Fibroblast of skin of back (primary cell): ENCODE data around the gene ITGAV. TPM values are rescaled to one million over a fixed set of nuclear protein-coding genes. Genes with fewer than 3 reads are reported as not detected.
"Not testable (repeated sequence)": the region's sequence is repeated elsewhere in the genome, so short reads cannot be mapped to it uniquely, and the experiment has no call there.

Source experiments
- DNase-seq: peaks from one replicate; pipeline ENCODE4 v3.0.0-alpha.2; 2013
- polyA plus RNA-seq, 2 experiments: library from polyadenylated mRNA; unstranded; fragments of 120-200 nt; gene quantifications; one replicate each; pipeline ENCODE4 v1.2.1, GENCODE V29; 2013; ENCODE audit not compliant: insufficient read length in 2 of 2

The ITGAV gene
- polyA plus RNA-seq (2013, experiment 1 of 2; ENCODE audit: insufficient read length), result 102 TPM
- 163 TPM for polyA plus RNA-seq (2013, experiment 2 of 2; ENCODE audit: insufficient read length)

DNA sequence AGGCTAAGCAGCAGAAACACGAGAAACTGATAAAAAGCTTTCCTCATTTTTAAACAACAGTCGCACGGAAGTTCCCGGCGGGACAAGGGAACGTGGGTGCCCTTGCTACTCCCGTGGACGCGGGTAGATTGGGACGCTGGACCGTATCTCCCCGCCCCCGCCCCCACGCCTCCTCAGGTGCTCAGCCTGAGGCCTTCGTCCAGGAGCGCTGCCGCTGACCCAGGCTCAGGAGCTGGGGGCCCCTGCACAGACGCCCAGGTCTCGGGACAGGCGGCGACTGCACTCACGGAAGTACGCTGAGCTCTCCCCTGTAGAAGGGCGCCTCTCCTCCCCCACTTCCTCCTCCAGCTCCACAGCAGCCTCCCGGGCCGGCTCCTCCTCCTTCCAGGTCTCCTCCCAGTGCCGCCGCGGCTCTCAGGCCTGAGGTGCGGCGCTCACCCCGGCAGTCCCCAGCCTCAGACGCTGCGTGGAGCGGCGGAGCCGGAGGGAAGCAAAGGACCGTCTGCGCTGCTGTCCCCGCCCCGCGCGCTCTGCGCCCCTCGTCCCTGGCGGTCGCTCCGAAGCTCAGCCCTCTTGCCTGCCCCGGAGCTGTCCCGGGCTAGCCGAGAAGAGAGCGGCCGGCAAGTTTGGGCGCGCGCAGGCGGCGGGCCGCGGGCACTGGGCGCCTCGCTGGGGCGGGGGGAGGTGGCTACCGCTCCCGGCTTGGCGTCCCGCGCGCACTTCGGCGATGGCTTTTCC lies at the start of gene ITGAV:
Gene ITGAV, plus strand, starts transcription at position 445 of the 738 bp plus-strand sequence. Its CDS starts 283 bp downstream, at position 728.
- peak; percentile 93 for DNase-seq

DNA sequence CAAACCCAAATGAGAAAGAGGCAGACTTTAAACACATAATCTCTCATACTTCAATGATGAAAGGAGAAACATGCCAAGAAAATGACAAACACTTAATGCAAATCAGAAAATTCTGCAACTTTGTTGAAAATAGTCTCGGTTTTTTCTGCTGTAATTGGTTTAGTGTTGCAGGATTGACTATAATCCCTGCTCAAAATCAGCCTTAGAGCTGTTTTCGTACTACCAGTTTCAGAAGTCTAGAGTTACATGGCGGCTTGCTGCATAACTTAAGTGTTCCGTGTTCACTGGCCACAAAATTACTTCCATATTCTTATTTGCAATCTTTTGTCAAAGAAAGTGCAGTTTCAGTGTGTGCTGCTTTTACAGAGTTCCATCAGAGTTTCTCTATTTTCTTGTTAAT lies 48.9 kb upstream of the ITGAV start:
- DNase-seq, result peak; percentile 68

DNA sequence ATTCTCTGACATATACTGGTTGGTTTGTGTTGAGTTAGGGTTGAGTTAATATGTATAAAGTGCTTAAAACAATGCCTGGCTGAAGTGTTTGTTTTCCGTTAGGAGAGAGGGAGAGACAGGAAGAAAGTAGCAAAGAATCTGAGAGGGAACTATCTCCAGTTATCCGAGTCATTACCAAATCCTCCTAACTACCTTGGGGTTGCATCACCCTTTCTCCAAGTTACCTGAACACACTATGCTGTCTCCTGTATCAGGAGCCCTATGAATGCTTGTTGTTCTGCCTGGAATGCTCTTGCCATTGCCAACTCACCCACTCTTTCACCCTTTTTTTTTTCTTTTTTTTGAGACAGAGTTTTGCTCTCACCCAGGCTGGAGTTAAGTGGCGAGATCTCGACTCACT lies 47.9 kb upstream of the ITGAV start:
- DNase-seq, result no peak

DNA sequence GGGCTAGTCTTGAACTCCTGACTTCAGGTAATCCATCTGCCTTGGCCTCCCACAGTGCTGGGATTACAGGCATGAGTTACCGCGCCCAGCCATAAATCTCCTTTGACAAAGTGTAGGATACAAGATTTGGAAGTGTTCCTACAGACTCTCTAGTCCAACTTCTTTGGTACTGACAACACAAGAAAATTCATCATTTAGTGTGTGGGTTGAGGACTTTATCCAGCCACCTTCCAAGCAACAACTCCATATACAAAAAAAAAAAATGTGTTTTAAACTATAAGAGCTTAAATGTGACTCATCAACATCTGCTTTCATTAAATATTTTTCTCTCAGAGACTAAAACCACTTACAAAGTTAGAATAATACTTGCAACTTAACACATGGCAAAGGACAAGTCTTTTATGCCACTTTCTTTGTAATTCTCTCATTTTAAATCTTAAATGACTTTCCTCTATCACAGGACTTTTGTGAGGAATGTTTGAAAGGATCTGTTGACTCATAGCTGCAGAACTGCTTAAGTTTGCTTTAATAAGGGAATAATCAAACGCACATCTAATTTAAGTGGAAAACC lies 46.2 kb upstream of the ITGAV start:
- DNase-seq, result peak; percentile 80

DNA sequence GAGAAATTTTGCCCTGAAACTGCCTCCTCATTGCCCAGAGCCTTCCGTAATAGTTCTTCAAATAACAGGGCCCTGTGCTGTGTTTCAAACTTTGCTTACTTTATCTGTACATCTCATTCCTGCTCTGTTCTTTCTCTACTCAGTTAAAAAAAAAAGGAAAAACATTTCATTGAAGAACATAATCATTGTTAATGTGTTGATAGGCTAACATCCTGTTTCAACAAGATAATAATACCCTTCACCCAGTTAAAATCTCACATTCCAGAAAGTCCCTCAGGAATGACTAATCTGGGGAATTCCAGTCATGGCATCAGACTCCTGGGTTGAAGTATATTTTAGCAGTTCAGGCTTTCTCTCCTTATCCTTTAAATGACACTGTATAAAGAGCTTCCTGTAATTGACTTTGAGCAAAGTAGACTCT lies 45.6 kb upstream of the ITGAV start:
- peak; percentile 96 for DNase-seq

DNA sequence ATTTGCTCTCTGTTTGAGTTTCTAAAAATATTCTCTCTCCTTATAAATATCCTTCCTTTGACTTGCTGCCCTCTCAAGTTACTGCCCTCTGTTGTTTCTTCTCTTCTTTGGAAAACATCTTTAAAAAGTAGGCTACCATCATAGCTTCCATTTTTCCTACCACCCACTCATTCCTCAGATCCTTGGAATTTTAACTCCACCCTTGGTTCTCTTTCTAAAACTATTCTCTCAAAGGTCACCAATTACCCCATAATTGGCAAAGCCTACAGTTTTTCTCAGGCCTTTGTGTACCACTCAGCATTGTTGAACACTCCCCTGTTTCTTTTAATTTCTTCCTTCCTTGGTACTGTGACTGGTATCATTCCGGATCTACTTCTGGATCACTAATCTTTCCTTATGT lies 43.0 kb upstream of the ITGAV start:
- peak; percentile 64 for DNase-seq

DNA sequence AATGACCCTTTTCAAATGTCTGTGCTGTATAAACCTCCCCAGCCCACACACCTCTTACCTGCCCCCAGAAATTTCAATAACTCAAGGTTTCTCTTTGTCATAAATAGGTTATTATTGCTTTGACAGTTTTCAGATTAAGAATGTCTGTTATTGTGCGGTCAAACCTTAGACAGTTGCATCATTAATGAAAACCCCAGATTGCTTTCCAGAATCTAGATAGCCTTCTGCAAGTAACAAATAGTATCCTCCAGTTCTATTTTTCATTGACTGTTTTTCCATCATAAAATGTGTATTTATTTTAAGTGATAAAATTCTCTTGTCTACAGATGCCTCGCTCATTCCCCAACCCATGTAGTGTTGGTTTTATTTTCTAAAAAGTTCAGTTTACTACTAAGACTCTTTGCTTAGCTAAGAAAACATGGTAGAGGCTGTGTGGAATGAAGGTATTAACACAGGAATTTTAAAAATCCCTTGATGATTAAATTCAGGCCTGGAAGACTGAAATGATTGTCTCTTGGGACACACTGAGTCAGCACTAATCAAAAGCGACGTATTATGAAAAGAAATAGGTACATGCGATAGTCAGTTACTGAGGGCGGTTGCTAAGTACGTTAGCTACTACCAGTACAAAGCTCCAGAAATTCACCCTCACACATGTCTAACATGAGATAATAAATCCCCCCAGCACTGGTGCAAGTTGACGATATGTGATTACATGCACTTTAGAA lies 38.4 kb upstream of the ITGAV start:
- DNase-seq, result peak; percentile 85

DNA sequence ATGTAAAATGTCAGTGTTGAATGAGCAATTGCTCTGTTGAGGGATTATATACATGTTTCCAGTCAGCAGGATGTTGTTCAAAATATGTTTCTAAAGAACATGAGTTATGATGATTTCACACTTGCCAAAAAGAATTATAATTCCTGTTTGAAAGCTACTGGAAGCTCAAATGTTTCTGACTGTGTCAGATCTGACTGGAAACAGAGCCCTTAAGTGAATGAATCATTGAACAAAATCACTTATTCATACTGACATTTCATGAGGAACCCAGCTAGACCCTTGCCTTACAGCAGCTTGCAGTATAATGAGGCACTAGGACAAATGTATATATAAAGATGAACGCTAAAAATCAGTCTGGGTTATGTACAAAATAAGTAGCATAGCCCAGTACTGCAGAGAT lies 35.4 kb upstream of the ITGAV start:
- DNase-seq, result no peak

DNA sequence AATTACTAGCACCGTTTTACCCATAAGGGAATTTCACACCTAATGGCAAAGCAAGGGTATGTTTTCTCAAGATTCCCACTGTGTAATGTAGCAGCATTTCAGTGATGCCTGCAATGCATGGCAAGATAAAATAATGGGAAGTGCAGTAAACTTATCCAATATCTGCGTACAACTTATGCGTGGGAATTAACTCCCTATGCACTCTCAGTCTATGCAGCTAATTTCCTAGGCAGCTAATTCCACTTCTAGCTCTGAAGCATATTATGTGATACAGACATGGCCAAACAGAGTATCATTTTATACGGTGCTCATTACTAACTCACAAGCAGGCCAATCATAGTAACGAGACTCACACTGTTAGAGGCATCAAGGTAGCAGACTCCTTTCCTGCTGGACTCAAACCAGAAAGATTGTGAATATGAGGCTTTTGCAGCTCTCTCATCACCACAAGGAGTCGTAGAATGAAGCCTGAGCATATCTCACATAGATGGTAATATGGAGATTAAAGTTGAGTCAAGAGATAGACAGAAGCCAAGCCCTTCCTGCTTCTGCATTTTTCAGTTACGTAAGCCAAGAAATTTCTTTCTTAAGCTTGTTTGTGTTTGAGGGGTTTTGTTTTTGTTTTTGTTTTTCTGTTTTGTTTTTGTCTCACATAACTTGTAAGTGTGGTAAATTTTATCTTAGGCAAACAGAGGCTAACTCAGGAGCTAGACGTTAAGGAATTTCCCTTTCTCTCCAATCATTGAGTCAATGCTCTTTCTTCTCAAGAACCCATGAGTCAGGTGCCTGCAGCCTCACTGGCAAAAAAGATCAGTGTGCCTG lies 34.8 kb upstream of the ITGAV start:
- no peak for DNase-seq

DNA sequence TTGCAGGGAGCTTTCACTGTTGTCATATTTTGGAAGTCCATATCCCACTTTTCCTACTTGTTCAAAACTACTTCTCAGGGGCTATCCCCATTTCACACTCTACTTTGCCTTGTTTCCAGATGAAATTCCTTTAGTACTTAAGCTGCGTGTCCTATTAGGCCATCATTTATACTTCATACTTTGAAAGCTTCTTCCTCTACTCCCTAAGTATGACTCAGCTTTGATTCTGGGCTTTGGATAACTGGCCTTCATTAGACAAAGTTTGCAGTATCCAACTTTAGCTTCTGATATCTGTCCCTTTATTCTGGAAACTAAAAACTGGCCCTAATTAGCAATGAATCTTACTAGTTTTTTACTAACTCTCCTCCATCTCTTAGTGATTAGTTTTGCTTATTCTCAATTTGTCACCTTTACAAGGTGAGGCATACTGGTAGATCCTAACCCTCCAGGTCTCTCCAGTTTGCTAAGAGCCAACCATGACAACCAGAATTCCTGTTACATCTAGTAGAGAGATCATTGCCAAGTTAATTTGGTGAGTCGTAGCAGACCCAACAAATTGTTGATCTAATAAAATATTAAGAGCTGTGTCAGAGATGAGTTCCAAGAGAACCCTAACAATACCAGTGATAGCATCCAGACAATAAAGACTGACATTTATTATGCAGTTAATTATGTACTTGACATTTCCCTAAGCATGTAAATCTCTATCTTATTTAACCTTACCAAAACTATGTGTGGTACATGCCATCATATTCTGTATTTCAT lies 31.2 kb upstream of the ITGAV start:
- no peak for DNase-seq

DNA sequence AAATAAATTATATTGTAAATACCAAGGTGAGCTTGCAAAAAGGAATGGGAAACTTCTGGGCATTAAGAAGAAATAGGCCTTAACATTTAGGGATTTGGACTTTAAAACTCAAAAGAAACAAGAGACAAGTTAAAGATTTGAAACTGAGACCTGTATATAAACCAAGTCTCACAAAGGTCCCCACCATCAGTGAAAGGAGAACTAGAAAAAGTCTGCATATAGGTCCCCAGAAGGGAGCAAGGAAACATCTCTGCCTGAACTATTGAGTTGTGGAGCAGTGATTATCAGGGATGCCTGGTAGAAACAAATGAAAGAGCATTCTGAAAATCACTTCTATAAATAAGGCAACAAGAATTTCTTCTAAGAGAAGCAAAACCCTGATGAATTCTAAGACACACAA lies 30.5 kb upstream of the ITGAV start:
- no peak for DNase-seq

DNA sequence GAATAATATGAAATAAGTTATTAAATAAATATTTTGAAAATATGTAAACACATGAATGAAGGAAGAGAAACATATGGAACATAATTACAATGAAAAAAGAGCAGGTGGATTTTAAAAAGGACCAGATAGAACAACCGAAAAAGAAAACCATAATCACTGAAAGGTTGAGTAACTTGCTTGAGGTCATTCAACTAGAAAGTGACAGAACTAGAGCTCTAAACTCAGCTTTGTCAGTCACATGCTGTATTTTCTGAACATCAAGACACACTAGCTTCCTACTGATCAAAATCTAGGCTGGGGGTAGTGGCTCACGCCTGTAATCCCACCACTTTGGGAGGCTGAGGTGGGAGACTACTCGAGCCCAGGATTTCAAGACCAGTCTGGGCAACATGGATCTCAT lies 30.0 kb upstream of the ITGAV start:
- DNase-seq, result no peak

DNA sequence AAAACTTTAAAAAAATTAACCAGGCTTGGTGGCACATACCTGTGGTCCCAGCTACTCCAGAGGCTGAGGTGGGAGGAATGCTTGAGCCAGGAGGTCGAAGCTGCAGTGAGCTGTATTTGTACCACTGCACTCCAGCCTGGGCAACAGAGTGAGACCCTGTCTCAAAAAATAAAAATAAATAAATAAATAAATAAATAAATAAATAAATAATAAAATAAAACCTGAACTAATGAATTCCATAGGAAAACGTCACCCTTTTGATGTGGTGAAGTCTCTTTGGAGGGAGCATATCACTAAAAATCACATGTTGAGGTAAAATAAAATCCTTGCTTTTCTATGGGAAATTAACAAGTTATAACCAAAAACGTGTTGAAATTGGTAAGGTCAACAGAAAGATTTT lies 29.6 kb upstream of the ITGAV start:
- DNase-seq, result no peak

DNA sequence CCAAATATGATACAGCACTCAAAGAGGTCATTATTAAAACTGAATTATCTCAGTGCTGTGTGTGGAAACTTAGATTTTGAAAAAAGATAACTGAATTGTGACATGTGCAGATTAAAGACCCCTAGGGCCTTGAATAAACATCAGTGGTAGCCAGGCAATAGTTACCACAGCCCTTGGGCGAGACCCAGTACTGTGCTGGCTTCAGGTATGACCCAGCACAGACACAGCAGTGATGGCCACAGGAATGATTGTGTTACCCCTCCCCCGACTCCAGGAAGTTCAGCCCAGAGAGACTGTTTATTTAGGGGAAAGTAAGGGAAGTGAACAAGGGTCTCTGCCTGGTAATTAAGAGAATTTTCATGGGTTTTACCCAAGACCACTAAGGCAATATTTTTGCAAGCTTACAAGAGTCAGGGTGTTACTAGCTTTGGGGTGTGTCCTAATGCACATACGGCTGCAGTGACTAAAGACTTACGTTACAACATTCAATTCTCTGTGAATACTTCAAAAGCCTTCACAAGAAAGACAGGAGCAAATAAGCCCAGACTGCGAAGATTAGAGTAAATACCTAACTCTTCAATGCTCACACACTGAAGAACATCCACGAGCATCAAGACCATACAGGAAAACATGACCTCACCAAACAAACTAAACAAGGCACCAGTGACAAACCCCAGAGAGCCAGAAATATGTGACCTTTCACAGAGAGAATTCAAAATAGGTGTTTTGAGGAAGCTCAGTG lies 28.2 kb upstream of the ITGAV start:
- no peak for DNase-seq

DNA sequence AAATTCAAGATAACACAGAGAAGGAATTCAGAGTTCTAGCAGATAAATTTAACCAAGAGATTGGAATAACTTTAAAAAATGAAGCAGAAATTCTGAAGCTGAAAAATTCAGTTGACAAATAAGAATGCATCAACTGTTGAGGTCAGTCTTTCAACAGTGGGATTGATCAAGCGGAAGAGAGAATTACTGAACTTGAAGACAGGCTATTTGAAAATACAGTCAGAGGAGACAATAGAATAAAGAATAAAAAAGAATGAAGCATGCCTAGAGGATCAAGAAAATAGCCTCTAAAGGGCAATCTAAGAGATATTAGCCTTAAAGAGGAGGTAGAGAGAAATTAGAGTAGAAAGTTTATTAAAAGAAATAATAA lies 27.7 kb upstream of the ITGAV start:
- no peak for DNase-seq

DNA sequence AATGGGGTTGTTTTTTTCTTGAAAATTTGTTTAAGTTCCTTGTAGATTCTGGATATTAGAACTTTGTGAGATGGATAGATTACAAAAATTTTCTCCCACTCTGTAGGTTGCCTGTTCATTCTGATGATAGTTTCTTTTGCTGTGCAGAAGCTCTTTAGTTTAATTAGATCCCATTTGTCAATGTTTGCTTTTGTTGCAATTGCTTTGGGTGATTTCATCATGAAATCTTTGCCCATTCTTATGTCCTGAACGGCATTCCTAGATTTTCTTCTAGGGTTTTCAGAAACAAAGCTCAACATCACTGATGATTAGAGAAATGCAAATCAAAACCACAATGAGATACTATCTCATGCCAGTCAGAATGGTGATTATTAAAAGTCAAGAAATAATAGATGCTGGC lies 21.3 kb upstream of the ITGAV start:
- not testable (repeated sequence) for DNase-seq

DNA sequence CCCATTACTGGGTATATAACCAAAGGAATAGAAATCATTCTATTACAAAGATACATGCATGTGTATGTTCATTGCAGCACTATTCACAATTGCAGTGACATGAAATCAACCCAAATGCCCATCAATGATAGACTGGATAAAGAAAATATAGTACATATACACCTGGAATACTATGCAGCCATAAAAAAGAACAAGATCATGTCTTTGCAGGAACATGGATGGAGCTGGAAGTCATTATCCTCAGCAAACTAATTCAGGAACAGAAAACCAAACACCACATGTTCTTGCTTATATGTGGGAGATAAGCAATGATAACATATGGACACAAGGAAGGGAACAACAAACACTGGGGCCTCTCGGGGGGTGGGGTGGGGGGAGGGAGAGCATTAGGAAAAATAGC lies 20.7 kb upstream of the ITGAV start:
- DNase-seq, result not testable (repeated sequence)

DNA sequence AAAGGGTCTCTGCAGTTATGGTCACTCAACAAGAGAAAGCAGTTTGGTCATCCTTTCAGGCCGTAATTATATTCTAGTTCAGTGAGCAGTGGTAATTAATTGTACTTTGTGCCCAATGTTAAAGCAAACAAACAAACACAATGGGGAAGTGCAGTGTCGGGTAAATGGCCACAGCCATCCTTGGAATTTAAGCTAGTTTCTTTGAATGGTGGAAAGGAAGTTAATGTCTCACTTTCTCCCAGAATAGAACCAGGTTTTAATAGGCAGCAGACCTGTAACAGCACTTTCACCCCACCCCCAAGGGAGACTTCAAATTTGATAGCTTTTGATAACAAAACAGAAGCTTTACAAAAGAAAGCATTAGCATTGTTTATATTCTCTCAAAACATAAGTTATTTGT lies 20.0 kb upstream of the ITGAV start:
- DNase-seq, result no peak

DNA sequence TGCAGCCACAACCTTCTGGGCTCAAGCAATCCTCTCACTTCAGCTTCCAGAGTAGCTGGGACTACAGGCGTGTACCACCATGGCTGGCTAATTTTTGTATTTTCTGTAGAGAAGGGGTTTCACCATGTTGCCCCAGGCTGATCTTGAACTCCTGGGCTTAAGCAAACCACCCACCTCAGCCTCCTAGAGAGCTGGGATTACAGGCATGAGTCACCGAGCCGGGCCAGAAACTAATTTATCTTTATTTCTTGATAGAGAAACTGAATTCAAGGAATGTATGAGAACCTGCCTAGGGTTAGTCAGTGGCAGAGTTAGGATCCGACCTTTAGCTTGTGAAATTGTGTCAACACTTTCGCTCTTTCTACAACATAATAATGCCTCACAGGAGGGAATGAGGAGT lies 19.3 kb upstream of the ITGAV start:
- DNase-seq, result peak; percentile 58

DNA sequence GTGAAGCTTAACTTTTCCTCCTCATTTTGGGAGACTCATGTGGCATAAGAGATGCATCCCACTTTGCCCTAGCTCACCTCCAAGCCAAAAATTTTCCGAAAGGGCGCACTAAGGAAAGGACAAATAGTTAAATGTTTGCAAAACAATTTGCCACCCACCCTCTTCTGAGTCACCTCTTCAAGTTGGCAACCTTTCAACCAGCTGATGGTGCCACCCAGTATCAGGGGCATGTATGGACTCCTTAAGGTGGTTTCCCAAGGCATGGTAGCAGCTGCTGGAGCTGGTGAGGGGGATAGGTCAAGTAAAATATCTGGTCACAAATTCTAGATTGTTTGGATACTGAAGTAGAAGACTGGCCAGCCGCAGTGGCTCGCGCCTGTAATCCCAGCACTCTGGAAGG lies 17.2 kb upstream of the ITGAV start:
- no peak for DNase-seq

DNA sequence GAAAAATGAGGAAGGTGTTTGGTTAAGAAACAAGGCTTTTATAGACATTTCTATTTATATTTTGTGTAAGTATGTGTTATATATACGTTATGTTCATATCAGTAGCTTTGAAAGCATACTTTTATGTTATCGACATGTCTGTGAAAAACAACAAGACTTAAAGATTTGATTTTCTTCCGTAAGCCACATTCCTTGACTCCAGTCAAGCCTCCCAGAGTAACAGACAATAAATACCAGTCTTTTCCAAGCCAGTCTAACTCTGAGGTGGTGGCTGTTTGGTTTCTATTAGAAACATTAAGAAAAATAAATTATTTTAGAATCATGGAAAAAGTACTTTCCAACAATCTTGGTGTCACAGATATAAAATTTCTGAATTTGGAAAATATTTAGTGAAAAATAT lies 16.3 kb upstream of the ITGAV start:
- no peak for DNase-seq
